Measurements from ENCODE around the gene BIN2. TPM values are rescaled to one million over a fixed set of nuclear protein-coding genes. Genes with fewer than 3 reads are reported as not detected.

The BIN2 gene
- polyA plus RNA-seq, 3 donors, result 120 to 376 (median 196) TPM

DNA sequence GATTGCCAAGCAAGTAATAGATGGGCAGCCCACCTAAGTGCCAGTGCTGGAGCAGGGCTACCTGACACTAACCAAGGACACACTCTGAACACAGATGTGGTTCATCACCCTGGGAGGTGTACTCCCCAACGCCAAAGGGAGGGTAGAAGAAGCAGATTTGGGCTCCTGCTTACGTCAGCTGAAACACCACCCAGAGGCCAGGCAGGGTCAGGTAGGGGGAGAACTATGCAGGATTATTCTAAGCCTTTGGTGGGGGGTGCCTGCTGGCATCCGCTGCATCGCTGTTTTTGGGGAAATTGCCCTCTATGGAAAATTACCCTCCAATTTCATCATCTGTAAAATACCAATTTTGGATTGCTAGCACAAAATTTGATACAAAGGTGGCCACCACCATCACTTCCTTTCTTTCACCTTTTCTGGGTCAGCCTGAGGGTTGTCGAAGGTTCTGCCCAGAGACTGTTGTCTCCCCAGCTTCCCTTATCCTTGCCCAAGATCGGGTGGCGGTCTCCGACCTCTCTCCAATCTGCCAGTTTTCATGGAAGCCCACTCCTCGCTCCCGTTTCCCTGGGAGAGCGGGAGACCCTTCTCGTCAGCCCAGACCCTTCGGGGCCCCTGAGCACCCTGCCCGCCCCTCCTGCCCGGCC is 535 bp downstream of the BIN2 start:
- Histone ChIP-seq H3K4me2 (replicated peaks; ENCODE audit: extremely low read depth, low read length, poor library complexity, severe bottlenecking) (peak overlapping the region; percentile 99), H3K27ac (ENCODE audit: low read depth in 1 of 2, low read length in 2 of 2) (peak overlapping the region; percentile 83 to 95), H3K36me3 (replicated peaks in 1 of 2; ENCODE audit: control insufficient read depth in 1 of 2, insufficient read depth in 2 of 2, low read length in 2 of 2) (no peaks in the 10 kb centered on the region), H3K4me3 (replicated peaks in 1 of 3; ENCODE audit: low read depth in 2 of 3, low read length in 3 of 3) (peak overlapping the region; percentile 68 to 99 (median 81)), H2AFZ (ENCODE audit: insufficient read depth, low read depth, low read length, poor library complexity, severe bottlenecking) (peak overlapping the region; percentile 75), H3K9ac (ENCODE audit: insufficient read depth, low read length, poor library complexity, severe bottlenecking) (peak overlapping the region; percentile 84), H4K20me1 (ENCODE audit: insufficient read depth, low read length) (peaks cover 39% of the 10 kb centered on the region), H3K79me2 (ENCODE audit: insufficient read depth, low read length) (peaks cover 78% of the 10 kb centered on the region), H3K9me3 (replicated peaks in 1 of 2; ENCODE audit: control insufficient read depth in 1 of 2, insufficient read depth in 1 of 2, low read length in 2 of 2) (no peaks in the 10 kb centered on the region), H3K27me3 (ENCODE audit: control insufficient read depth in 2 of 2, insufficient read depth in 2 of 2, low read length in 2 of 2) (no peaks in the 10 kb centered on the region), H3K4me1 (ENCODE audit: control insufficient read depth in 1 of 2, insufficient read depth in 2 of 2, low read length in 2 of 2) (peaks cover 92 to 97% of the 10 kb centered on the region in 2 donors)
- under 1% methylated on average over 11 of the region's 15 CpGs for WGBS (ENCODE audit: insufficient coverage)
- H3K27ac Mint-ChIP-seq, result peak overlapping the region; percentile 89 to 95 (median 92)
- peaks cover 92% of the 10 kb centered on the region for H3K4me1 Mint-ChIP-seq
- no peaks in the 10 kb centered on the region for H3K27me3 Mint-ChIP-seq (ENCODE audit: low read depth in 3 of 3)
- intact Hi-C loops (cut with micrococcal nuclease), result loop anchor here in 1 of 2 donors (5.0 kb wide), 1 partner anchor 69 kb away; the partner anchor contains the start of gene GALNT6
- no peaks in the 10 kb centered on the region for H3K9me3 Mint-ChIP-seq
- TF ChIP-seq, protein P1, sequence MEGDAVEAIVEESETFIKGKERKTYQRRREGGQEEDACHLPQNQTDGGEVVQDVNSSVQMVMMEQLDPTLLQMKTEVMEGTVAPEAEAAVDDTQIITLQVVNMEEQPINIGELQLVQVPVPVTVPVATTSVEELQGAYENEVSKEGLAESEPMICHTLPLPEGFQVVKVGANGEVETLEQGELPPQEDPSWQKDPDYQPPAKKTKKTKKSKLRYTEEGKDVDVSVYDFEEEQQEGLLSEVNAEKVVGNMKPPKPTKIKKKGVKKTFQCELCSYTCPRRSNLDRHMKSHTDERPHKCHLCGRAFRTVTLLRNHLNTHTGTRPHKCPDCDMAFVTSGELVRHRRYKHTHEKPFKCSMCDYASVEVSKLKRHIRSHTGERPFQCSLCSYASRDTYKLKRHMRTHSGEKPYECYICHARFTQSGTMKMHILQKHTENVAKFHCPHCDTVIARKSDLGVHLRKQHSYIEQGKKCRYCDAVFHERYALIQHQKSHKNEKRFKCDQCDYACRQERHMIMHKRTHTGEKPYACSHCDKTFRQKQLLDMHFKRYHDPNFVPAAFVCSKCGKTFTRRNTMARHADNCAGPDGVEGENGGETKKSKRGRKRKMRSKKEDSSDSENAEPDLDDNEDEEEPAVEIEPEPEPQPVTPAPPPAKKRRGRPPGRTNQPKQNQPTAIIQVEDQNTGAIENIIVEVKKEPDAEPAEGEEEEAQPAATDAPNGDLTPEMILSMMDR (IDR thresholded peaks at IDR 0.05), result no peak
- H3K36me3 Mint-ChIP-seq, result peaks cover 11 to 25% of the 10 kb centered on the region in 2 donors
- DNase-seq, result peak in 2 of 3 donors; percentile 22 to 32
- peak overlapping the region; percentile 92 to 98 for H3K4me3 Mint-ChIP-seq

DNA sequence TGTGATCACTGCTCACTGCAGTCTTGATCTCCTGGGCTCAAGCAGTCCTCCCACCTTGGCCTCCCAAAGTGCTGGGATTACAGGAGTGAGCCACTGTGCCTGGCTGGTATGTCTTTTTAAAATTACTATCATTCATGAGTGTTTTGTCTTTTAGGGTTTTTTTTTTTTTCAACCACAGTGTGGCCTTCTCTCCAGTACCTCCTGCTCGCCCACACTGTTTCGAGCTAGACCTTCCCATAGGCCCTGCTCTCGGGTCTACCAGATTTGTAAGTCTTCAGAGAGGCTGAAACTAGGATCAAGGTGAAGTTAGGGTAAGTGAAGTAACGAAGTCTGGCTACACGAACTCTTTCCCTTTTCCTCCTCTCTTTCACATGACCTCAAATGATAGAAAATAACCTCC is 1.5 kb downstream of the BIN2 start:
- Mint-ChIP-seq H3K9me3 (no peaks in the 10 kb centered on the region), H3K27me3 (ENCODE audit: low read depth in 3 of 3) (no peaks in the 10 kb centered on the region), H3K27ac (peak overlapping the region; percentile 89 to 95 (median 92)), H3K4me1 (peaks cover 89% of the 10 kb centered on the region), H3K36me3 (peaks cover 14 to 33% of the 10 kb centered on the region in 2 donors), H3K4me3 (peak overlapping the region; percentile 92 to 98)
- intact Hi-C loops (cut with micrococcal nuclease), result loop anchor here in 1 of 2 donors (5.0 kb wide), 1 partner anchor 70 kb away; the partner anchor contains the start of gene GALNT6
- H3K4me1 ChIP-seq (ENCODE audit: control insufficient read depth in 1 of 2, insufficient read depth in 2 of 2, low read length in 2 of 2), result peaks cover 91 to 96% of the 10 kb centered on the region in 2 donors
- H3K9ac ChIP-seq (ENCODE audit: insufficient read depth, low read length, poor library complexity, severe bottlenecking), result peak overlapping the region; percentile 84
- peak overlapping the region; percentile 99 for H3K4me2 ChIP-seq (replicated peaks; ENCODE audit: extremely low read depth, low read length, poor library complexity, severe bottlenecking)
- H3K4me3 ChIP-seq (replicated peaks in 1 of 3; ENCODE audit: low read depth in 2 of 3, low read length in 3 of 3), result peak overlapping the region; percentile 68 to 99 (median 81)
- H3K79me2 ChIP-seq (ENCODE audit: insufficient read depth, low read length), result peaks cover 84% of the 10 kb centered on the region
- H3K9me3 ChIP-seq (replicated peaks in 1 of 2; ENCODE audit: control insufficient read depth in 1 of 2, insufficient read depth in 1 of 2, low read length in 2 of 2), result no peaks in the 10 kb centered on the region
- H4K20me1 ChIP-seq (ENCODE audit: insufficient read depth, low read length), result peaks cover 47% of the 10 kb centered on the region
- peaks cover 0 to 2% of the 10 kb centered on the region in 2 donors for H3K36me3 ChIP-seq (replicated peaks in 1 of 2; ENCODE audit: control insufficient read depth in 1 of 2, insufficient read depth in 2 of 2, low read length in 2 of 2)
- no CpG with 5 or more reads among the region's 5 CpGs for WGBS (ENCODE audit: insufficient coverage)
- no peak for DNase-seq
- H3K27me3 ChIP-seq (ENCODE audit: control insufficient read depth in 2 of 2, insufficient read depth in 2 of 2, low read length in 2 of 2), result no peaks in the 10 kb centered on the region
- TF ChIP-seq, protein P1 (IDR thresholded peaks at IDR 0.05), result no peak
- peak overlapping the region; percentile 75 for H2AFZ ChIP-seq (ENCODE audit: insufficient read depth, low read depth, low read length, poor library complexity, severe bottlenecking)
- H3K27ac ChIP-seq (ENCODE audit: low read depth in 1 of 2, low read length in 2 of 2), result peak overlapping the region; percentile 16 to 95

All from CD14-positive monocyte (primary cell).